ENCODE measurements around the gene NF2. TPM values are rescaled to one million over a fixed set of nuclear protein-coding genes. Genes with fewer than 3 reads are reported as not detected.
"Not testable (repeated sequence)": the region's sequence is repeated elsewhere in the genome, so short reads cannot be mapped to it uniquely, and the experiment has no call there.

Gene NF2
- polyA plus RNA-seq, 3 donors = 25.9 to 31.5 (median 29.3) TPM

GRCh38 chr22:29586193-29586705 is 17.2 kb upstream of the NF2 start:
- not testable (repeated sequence) for DNase-seq

DNA sequence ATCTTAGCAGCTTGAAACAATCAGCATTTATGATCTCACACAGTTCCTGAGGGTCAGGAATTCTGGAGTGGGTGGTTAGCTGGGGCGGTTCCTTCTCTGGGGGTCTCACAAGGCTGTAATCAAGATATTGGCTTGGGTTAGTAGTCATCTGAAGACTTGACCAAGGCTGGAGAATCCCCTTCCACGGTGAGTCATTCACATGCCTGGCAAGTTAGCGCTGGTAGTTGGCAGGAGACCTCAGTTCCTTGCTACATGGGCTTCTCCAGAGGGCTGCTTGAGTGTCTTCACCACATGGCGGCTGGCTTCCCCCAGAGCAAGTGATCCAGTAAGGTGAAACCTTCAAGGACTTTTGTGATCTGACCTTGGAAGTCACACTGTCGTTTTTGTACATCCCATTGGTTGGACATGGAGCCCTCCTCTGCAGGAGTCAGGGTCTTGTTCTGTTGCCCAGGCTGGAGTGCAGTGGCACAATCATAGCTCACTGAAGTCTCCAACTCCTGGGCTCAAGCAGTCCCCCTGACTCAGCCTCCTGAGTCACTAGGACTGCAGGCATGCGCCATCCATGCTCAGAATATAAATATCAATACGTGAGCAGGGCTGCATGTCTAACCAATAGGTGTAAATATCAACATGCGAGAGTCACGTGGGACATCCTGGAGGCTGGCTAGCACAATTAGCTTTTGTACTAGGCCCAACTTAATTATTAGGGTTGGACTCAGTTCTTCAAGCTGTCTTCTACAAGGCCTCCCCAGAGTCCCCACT is 15.3 kb upstream of the NF2 start:
- DNase-seq = no peak

GRCh38 chr22:29593923-29594322 is 9.5 kb upstream of the NF2 start:
- DNase-seq = no peak

DNA sequence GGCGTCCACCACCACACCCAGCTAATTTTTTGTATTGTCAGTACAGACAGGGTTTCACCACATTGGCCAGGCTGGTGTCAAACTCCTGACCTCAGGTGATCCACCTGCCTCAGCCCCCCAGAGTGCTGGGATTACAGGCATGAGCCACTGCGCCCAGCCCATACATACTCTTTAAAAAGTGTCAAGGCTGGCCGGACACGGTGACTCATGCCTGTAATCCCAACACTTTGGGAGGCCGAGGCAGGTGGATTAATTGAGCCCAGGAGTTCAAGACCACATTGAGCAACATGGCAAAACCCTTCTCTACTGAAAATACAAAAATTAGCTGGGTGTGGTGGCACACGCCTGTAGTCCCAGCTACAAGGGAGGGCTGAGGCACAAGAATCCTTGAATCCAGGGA is 9.0 kb upstream of the NF2 start:
- DNase-seq = not testable (repeated sequence)

DNA sequence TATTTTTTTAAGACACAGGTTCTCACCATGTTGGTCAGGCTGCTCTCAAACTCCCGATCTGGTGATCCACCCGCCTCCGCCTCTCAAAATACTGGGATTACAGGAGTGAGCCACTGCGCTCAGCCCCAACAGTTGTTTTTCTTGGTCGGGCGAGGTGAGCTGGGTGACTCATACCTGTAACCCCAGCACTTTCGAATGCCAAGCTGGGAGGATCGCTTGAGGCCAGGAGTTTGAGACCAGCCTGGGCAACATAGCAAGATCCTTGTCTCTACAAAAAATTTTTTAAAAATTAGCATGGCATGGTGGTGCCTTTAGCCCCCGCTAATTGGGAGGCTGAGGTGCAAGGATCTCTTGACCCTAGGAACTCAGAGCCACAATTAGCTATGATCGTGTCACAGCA is 7.0 kb upstream of the NF2 start:
- no peak for DNase-seq

- DNase-seq = not testable (repeated sequence)
Measured at GRCh38 chr22:29597871-29598683, 5.4 kb upstream of the NF2 start.

- DNase-seq = no peak
Measured at GRCh38 chr22:29598684-29599020, 4.8 kb upstream of the NF2 start.

GRCh38 chr22:29604076-29604360 is 585 bp downstream of the NF2 start:
- no peak for DNase-seq

DNA sequence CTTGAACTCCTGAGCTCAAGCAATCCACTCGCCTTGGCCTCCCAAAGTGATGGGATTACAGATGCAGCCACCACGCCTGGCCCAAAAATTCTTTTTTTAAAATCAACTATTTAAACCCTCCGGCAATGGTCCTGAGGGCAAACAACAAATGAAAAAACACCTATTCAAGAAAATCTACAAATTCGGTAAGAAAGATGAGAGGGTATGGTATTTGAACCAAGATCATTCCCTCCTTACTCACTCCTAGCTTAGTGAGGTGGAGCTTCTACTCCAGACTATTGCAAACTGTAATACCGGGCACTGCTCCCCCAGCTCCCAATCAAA is 2.1 kb downstream of the NF2 start:
- no peak for DNase-seq

GRCh38 chr22:29606320-29606719 is 2.9 kb downstream of the NF2 start:
- no peak for DNase-seq

GRCh38 chr22:29607426-29607825 is 4.0 kb downstream of the NF2 start:
- no peak for DNase-seq

- DNase-seq = no peak
Measured at GRCh38 chr22:29609139-29609538, 5.7 kb downstream of the NF2 start.

DNA sequence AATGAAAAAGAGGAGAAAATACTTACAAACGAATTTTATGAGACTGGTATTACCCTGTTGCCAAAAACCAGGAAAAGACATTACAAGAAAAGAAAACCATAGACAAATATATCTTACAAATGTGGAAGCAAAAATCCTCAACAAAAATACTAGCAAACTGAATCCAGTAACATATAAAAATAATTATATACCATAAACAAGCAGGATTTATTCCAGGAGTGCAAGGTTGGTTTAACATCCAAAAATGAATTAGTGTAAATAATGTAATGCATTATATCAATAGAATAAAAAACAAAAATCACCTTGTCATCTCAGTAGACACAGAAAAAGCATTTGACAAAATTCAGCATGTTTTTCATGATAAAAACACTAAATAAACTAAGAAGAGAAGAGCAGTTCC is 7.3 kb downstream of the NF2 start:
- no peak for DNase-seq

DNA sequence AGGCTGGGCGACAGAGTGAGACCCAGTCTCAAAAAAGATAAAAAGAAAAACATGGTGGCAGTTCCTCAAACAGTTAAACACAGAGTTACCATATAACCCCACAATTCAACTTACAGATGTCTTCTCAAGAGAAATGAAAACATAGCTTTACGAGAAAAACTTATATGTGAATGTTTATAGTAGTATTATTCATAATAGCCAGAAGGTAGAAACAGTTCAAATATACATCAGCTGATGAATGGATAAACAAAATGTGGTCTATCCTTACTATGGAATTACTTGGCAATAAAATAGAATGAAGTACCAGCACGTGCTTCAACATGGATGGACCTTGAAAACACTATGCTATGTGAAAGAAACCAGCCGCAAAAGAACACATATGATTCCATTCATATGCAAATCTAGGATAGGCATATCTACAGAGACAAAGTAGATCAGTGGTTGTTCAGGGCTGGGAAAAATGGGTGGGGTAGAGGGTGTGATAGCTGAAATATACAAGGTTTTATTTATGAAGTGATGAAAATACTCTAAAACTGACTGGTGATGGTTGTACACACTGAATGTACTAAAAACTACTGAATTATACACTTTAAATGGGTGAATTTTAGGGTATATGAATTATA is 12.4 kb downstream of the NF2 start:
- DNase-seq = no peak

GRCh38 chr22:29617922-29618629 is 14.6 kb downstream of the NF2 start:
- peak; percentile 79 for DNase-seq

- DNase-seq = peak; percentile 57
Measured at GRCh38 chr22:29621761-29622526, 18.5 kb downstream of the NF2 start.

- no peak for DNase-seq
Measured at GRCh38 chr22:29623059-29623458, 19.6 kb downstream of the NF2 start.

DNA sequence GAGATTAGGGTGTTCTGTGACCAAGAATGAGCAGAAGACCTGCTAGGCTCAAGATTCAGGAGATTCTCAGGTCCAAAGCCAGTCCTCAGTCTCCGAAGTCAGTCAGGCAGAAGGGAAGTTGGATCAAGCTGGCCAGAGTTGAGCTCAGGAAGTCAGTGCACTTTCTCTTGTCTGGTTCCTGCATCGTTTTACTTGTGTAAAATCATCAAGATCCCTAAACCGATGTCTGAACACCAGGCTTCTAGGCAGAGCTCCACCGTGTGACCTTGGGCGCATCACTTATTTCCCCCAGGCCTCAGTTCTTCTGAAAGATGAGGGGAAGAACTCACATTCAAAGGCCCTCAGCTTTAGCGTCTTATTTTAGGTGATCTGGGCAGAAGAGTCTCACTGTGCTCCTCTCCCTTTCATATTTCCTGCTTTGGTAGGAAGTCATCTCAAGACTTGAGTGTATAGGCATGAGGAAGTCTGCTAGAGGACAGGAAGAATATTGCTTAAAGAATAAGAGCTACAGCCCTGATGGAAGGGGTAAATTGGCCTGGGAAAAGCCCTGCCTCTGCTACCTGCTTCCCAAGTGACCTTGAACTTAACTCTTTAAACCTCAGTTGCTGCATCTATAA is 20.2 kb downstream of the NF2 start:
- no peak for DNase-seq

DNA sequence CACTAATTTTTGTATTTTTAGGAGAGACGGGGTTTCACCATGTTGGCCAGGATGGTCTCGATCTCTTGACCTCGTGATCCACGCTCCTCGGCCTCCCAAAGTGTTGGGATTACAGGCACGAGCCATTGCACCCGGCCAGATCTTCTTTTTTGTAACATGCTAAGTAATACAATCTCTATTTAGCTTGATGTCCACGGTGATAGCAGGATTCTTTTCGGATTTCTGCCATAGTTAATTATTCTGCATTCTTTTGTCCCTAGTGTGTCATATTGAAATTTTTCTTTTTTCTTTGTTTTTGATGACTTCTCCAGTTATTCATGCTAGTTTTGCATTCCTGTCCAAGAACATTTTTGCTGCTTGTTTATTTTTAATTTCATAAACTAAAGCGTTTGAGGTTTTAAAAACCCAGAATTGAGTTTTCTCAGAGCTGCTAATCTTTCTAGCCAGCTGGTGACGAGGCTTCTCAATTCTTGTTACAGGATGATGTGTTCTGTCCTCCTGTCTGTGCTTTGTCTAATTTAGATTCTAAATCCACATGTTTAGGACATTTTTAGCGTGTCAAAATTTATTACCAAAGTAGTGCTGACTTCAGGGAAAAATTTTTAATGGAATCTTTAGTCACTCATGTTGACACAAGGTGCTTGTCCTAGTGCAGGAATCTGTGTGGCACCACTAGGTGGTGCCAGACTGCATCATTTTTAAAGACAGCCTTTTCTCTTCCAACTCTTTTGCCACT is 21.8 kb downstream of the NF2 start:
- peak; percentile 62 for DNase-seq

- no peak for DNase-seq
Measured at GRCh38 chr22:29626497-29627195, 23.2 kb downstream of the NF2 start.
